GM12864 (cell line): ENCODE measurements around the gene URM1.

Experiments used
- DNase-seq: peaks from one replicate; pipeline ENCODE4 v3.0.0-alpha.2; 2011; ENCODE audit warnings: low read depth
- H3K4me3 ChIP-seq: 2 replicates; pipeline ENCODE4 v1.5.1; 2011; ENCODE audit warnings: mild to moderate bottlenecking, low read depth, low read length, control low read depth
- CTCF ChIP-seq: IDR thresholded peaks from 2 replicates; pipeline ENCODE4 v1.5.1; 2011; ENCODE audit warnings: low read depth, mild to moderate bottlenecking, moderate library complexity, low read length, control low read depth, inconsistent platforms; ENCODE audit errors: missing control alignments

Gene URM1

DNA sequence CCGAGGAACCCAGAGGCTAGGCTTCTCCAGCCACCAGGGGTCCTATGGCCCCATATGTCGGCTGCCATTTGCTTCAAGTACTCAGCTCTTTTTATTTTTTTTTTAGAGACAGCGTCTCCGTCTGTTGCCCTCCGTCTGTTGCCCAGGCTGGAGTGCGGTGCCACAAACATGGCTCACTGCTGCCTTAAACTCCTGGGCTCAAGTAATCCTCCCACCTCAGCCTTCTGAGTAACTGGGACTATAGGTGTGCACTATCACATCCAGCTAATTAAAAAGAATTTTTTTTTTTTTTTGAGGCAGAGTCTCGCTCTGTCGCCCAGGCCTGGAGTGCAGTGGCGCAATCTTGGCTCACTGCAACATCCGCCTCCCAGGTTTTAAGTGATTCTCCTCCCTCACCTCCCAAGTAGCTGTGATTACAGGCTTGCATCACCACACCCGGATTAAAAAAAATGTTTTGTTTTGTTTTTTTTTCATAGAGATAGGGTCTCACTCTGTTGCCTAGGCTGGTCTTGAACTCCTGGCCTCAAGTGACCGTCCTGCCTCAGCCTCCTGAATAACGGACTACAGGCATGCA is 58.4 kb downstream of the URM1 start:
- no peak for DNase-seq
- H3K4me3 ChIP-seq, result no peak overlapping the region
- no peak for TF ChIP-seq CTCF

GRCh38 chr9:128431207-128431606 is 60.0 kb downstream of the URM1 start:
- TF ChIP-seq CTCF, result no peak
- no peak for DNase-seq
- H3K4me3 ChIP-seq, result no peak overlapping the region

DNA sequence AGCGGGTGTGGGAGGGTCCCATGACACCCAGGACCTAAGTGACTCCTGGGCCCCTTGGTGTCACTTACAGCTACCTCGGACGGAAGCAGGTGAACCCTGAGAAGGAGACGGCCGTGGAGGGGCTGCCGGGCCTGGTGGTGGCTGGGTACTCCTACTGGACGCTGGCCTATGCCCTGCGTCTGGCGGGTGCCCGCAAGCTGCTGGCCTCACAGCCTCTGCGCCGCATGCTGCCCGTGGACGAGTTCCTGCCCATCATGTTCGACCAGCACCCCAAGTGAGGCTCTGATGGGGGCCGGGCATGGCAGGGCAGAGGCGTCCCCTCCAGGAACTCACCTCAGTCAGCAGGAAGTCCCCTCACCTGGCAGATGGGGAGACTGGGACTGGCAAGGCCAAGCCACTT is 63.2 kb downstream of the URM1 start:
- TF ChIP-seq CTCF, result no peak
- no peak for DNase-seq
- H3K4me3 ChIP-seq, result no peak overlapping the region

GRCh38 chr9:128435611-128436010 is 64.4 kb downstream of the URM1 start:
- no peak for DNase-seq
- H3K4me3 ChIP-seq, result no peak overlapping the region
- no peak for TF ChIP-seq CTCF

GRCh38 chr9:128438343-128439109 is 67.4 kb downstream of the URM1 start:
- H3K4me3 ChIP-seq, result no peak overlapping the region
- TF ChIP-seq CTCF, result peak; percentile 98
- DNase-seq, result peak; percentile 16

- no peak for TF ChIP-seq CTCF
- DNase-seq, result no peak
- no peak overlapping the region for H3K4me3 ChIP-seq
Measured at GRCh38 chr9:128439273-128439672, 68.1 kb downstream of the URM1 start.
